Measurements from ENCODE around the gene CDK5. TPM values are rescaled to one million over a fixed set of nuclear protein-coding genes. Genes with fewer than 3 reads are reported as not detected.
A peak's percentile ranks its signal among the peaks of the same experiment; 100 is the strongest.

Gene CDK5
- total and polyA plus RNA-seq, 2 of the 13 experiments (the other 11 are each of a cell fraction or from before 2014, with no cell fraction given): 16.4 to 21.3 TPM

- TF ChIP-seq TFE3 (CRISPR knock-in tag; IDR thresholded peaks at IDR 0.05) (peak; percentile 86), ZNF281 (CRISPR knock-in tag; IDR thresholded peaks at IDR 0.05; ENCODE audit: borderline replicate concordance) (peak; percentile 93), CBX1 (IDR thresholded peaks at IDR 0.05; ENCODE audit: low read depth) (no peak), PAX8 (CRISPR knock-in tag; IDR thresholded peaks at IDR 0.05; ENCODE audit: borderline replicate concordance) (0 out of 2 replicates have a peak, but pooled peaks have one; percentile 23), ZNF687 (CRISPR knock-in tag; IDR thresholded peaks at IDR 0.05) (peak; percentile 86), ZNF574 (CRISPR knock-in tag; IDR thresholded peaks at IDR 0.05) (peak; percentile 14; the same call in 1 of the 2 replicates), EHMT2 (IDR thresholded peaks at IDR 0.05; ENCODE audit: borderline replicate concordance, low read depth, low read length) (no peak), PAXIP1 (CRISPR knock-in tag; conservative IDR thresholded peaks at IDR 0.05) (peak; percentile 82), SSRP1 (CRISPR knock-in tag; IDR thresholded peaks at IDR 0.05) (0 out of 2 replicates have a peak, but pooled peaks have one; percentile 54), HOMEZ (CRISPR knock-in tag; IDR thresholded peaks at IDR 0.05; ENCODE audit: low read depth) (0 out of 2 replicates have a peak, but pooled peaks have one; percentile 15)
These were observed 4.9 kb upstream of the CDK5 start (continued) for GRCh38 chr7:151062399-151063211.

Measured in HepG2 (cell line).